Stomach (tissue), 4 donors: ENCODE measurements around the gene ADAMTSL3.

ENCODE experiments used
- CTCF ChIP-seq, 7 experiments: fragments of 450-650 bp in 4 of 7; fragments of 200-600 bp in 3 of 7; sonication (generic) in 3 of 7; IDR thresholded peaks; one replicate each; pipeline ENCODE4 v1.5.1; 2016 to 2019; ENCODE audit warnings: antibody characterized with exemption in 7 of 7, control low read depth in 2 of 7, mild to moderate bottlenecking in 1 of 7
- EP300 ChIP-seq: sonication (generic); formaldehyde crosslinking; IDR thresholded peaks from one replicate; pipeline ENCODE4 v1.6.1; 2017; ENCODE audit warnings: antibody characterized with exemption
- POLR2A ChIP-seq, 4 donors: fragments of 450-650 bp; IDR thresholded peaks; one replicate each; pipeline ENCODE4 v1.6.1; 2016; ENCODE audit warnings: antibody characterized with exemption in 4 of 4, control low read depth in 2 of 4, mild to moderate bottlenecking in 1 of 4, moderate library complexity in 1 of 4

- no peak for TF ChIP-seq POLR2A (IDR thresholded peaks at IDR 0.05)
- no peak for TF ChIP-seq CTCF (IDR thresholded peaks at IDR 0.05)
- TF ChIP-seq EP300, result no peak
Observed at GRCh38 chr15:83917432-83917831, 263.5 kb downstream of the ADAMTSL3 start.
